Type B pancreatic cell (in vitro differentiated cells): ENCODE data around the gene RRH. TPM values are rescaled to one million over a fixed set of nuclear protein-coding genes. Genes with fewer than 3 reads are reported as not detected.
"Not testable (repeated sequence)": the region's sequence is repeated elsewhere in the genome, so short reads cannot be mapped to it uniquely, and the experiment has no call there.

ENCODE experiments used
- DNase-seq: peaks from one replicate; pipeline ENCODE4 v3.0.0; 2021; ENCODE audit warnings: mixed read lengths; ENCODE audit not compliant: unreplicated experiment; ENCODE audit errors: extremely low spot score
- H3K27ac Mint-ChIP-seq: 2 replicates; pipeline ENCODE4 v1.8.0; 2021; ENCODE audit warnings: mild to moderate bottlenecking, mixed read lengths
- H3K27me3 Mint-ChIP-seq: 2 replicates; pipeline ENCODE4 v1.8.0; 2021; ENCODE audit warnings: mixed read lengths
- H3K36me3 Mint-ChIP-seq: 2 replicates; pipeline ENCODE4 v1.8.0; 2021; ENCODE audit warnings: mixed read lengths
- H3K4me1 Mint-ChIP-seq: one replicate; pipeline ENCODE4 v1.8.0; 2021; ENCODE audit warnings: mixed read lengths; ENCODE audit not compliant: unreplicated experiment
- H3K4me3 Mint-ChIP-seq: 2 replicates; pipeline ENCODE4 v1.8.0; 2021; ENCODE audit warnings: mild to moderate bottlenecking, mixed read lengths
- H3K9me3 Mint-ChIP-seq: 2 replicates; pipeline ENCODE4 v1.8.0; 2021; ENCODE audit warnings: mixed read lengths
- CTCF ChIP-seq: fragments of 200-600 bp; sonication (generic); conservative IDR thresholded peaks from 2 replicates; pipeline ENCODE4 v1.5.0; 2021; ENCODE audit warnings: antibody characterized with exemption, mild to moderate bottlenecking
- long read RNA-seq: library from polyadenylated mRNA; unstranded; transcript quantifications from one replicate; pipeline ENCODE4 v2.0.0, GENCODE V29; 2020
- total RNA-seq: library from RNA; stranded (reverse); gene quantifications from 2 replicates; pipeline ENCODE4 v1.2.1, GENCODE V29; 2021; ENCODE audit warnings: low replicate concordance

The RRH gene
- total RNA-seq = 0.41 TPM in 1 of 2 replicates, not detected in the other
- long read RNA-seq = 0 reads

GRCh38 chr4:109827672-109828071 is at the start of gene RRH:
TSS of gene RRH (plus strand) at chr4:109827972. CDS start at chr4:109828028, 56 bp downstream.
- peaks cover 10% of the 10 kb centered on the region for H3K36me3 Mint-ChIP-seq
- no peaks in the 10 kb centered on the region for H3K27me3 Mint-ChIP-seq
- TF ChIP-seq CTCF = no peak
- no peak for DNase-seq
- H3K4me1 Mint-ChIP-seq = no peaks in the 10 kb centered on the region
- H3K9me3 Mint-ChIP-seq = no peaks in the 10 kb centered on the region
- H3K27ac Mint-ChIP-seq = no peak within 1 kb of the TSS
- H3K4me3 Mint-ChIP-seq = no peak within 1 kb of the TSS

- not testable (repeated sequence) for H3K36me3 Mint-ChIP-seq, H3K4me3 Mint-ChIP-seq
Measured at GRCh38 chr4:109782092-109782491, 45.7 kb upstream of the RRH start.

GRCh38 chr4:109786846-109787245 is 40.9 kb upstream of the RRH start:
- no peak overlapping the region for H3K4me3 Mint-ChIP-seq
- H3K9me3 Mint-ChIP-seq = peaks cover 17% of the 10 kb centered on the region
- DNase-seq = no peak
- H3K27me3 Mint-ChIP-seq = peaks cover 6% of the 10 kb centered on the region
- no peaks in the 10 kb centered on the region for H3K4me1 Mint-ChIP-seq
- H3K36me3 Mint-ChIP-seq = no peaks in the 10 kb centered on the region
- no peak overlapping the region for H3K27ac Mint-ChIP-seq
- TF ChIP-seq CTCF = no peak

More at GRCh38 chr4:109782092-109782491, 45.7 kb upstream of the RRH start:
- H3K4me1 Mint-ChIP-seq, H3K27ac Mint-ChIP-seq, H3K27me3 Mint-ChIP-seq, DNase-seq, H3K9me3 Mint-ChIP-seq: not testable (repeated sequence)

DNA sequence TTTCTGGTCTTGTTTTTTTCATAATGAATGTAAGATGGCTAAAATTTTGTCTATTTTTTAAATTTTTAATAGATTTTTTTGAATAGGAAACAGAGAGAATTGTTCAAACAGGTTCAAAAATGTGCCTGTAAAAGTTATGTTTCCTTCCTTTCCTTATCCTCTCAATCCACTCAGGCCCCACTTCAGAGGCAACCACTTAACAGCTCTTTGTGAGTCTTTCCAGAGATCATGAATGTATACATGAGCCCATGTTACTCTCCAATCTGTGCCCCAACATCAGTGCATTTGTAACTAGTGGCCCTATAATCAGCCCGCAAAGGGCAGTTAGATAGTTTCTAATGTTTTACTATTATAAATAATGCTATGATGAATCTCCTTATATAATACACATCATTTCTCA is 40.0 kb upstream of the RRH start:
- no peak for DNase-seq
- H3K9me3 Mint-ChIP-seq = peaks cover 17% of the 10 kb centered on the region
- H3K27me3 Mint-ChIP-seq = peaks cover 4% of the 10 kb centered on the region
- no peak for TF ChIP-seq CTCF
- no peak overlapping the region for H3K27ac Mint-ChIP-seq
- H3K4me1 Mint-ChIP-seq = no peaks in the 10 kb centered on the region
- H3K36me3 Mint-ChIP-seq = no peaks in the 10 kb centered on the region
- H3K4me3 Mint-ChIP-seq = no peak overlapping the region

GRCh38 chr4:109795059-109795458 is 32.7 kb upstream of the RRH start:
- peaks cover 7% of the 10 kb centered on the region for H3K36me3 Mint-ChIP-seq
- TF ChIP-seq CTCF = no peak
- peaks cover 12% of the 10 kb centered on the region for H3K9me3 Mint-ChIP-seq
- DNase-seq = no peak
- no peaks in the 10 kb centered on the region for H3K27me3 Mint-ChIP-seq
- no peak overlapping the region for H3K4me3 Mint-ChIP-seq
- H3K4me1 Mint-ChIP-seq = no peaks in the 10 kb centered on the region
- no peak overlapping the region for H3K27ac Mint-ChIP-seq

GRCh38 chr4:109798866-109799265 is 28.9 kb upstream of the RRH start:
- H3K36me3 Mint-ChIP-seq = peaks cover 7% of the 10 kb centered on the region
- peaks cover 5% of the 10 kb centered on the region for H3K9me3 Mint-ChIP-seq
- no peak for DNase-seq
- no peak for TF ChIP-seq CTCF
- H3K27ac Mint-ChIP-seq = no peak overlapping the region
- no peaks in the 10 kb centered on the region for H3K27me3 Mint-ChIP-seq
- no peak overlapping the region for H3K4me3 Mint-ChIP-seq
- H3K4me1 Mint-ChIP-seq = peaks cover 18% of the 10 kb centered on the region
